MM.1S (cell line): ENCODE results near the gene PYGB.

Source experiments
- DNase-seq: peaks from one replicate; pipeline ENCODE4 v3.0.0-alpha.2; 2015
- H2AFZ ChIP-seq: fragments of 300-600 bp; sonication (generic); 2 replicates; pipeline ENCODE4 v1.6.0; 2016; ENCODE audit warnings: antibody characterized with exemption, low read length
- H3F3A ChIP-seq: fragments of 300-600 bp; sonication (generic); 2 replicates; pipeline ENCODE4 v1.6.1; 2016; ENCODE audit warnings: mild to moderate bottlenecking, antibody characterized with exemption, low read length, moderate library complexity, mixed read lengths; ENCODE audit not compliant: insufficient read depth
- H3K27ac ChIP-seq: fragments of 300-600 bp; sonication (generic); 2 replicates; pipeline ENCODE4 v1.5.1; 2016; ENCODE audit warnings: mild to moderate bottlenecking, low read length
- H3K27me3 ChIP-seq: fragments of 300-600 bp; sonication (generic); replicated peaks from 2 replicates; pipeline ENCODE4 v1.6.0; 2016; ENCODE audit warnings: low read length; ENCODE audit not compliant: insufficient read depth
- H3K36me3 ChIP-seq: fragments of 300-600 bp; sonication (generic); replicated peaks from 2 replicates; pipeline ENCODE4 v1.6.1; 2016; ENCODE audit warnings: mild to moderate bottlenecking, low read length, mixed read lengths; ENCODE audit not compliant: insufficient read depth
- H3K4me1 ChIP-seq: fragments of 300-600 bp; sonication (generic); 2 replicates; pipeline ENCODE4 v1.6.1; 2016; ENCODE audit warnings: low read length, mixed read lengths
- H3K4me2 ChIP-seq: fragments of 300-600 bp; sonication (generic); 2 replicates; pipeline ENCODE4 v1.6.0; 2016; ENCODE audit warnings: low read depth, low read length
- H3K4me3 ChIP-seq: fragments of 300-600 bp; sonication (generic); 2 replicates; pipeline ENCODE4 v1.5.1; 2016; ENCODE audit warnings: low read length, mixed read lengths
- H3K79me2 ChIP-seq: fragments of 300-600 bp; sonication (generic); 2 replicates; pipeline ENCODE4 v1.6.1; 2016; ENCODE audit warnings: mixed run types, low read length, mixed read lengths
- H3K9ac ChIP-seq: fragments of 300-600 bp; sonication (generic); 2 replicates; pipeline ENCODE4 v1.6.1; 2016; ENCODE audit warnings: low read length, mixed read lengths
- H3K9me2 ChIP-seq: fragments of 300-600 bp; sonication (generic); replicated peaks from 2 replicates; pipeline ENCODE4 v1.6.1; 2016; ENCODE audit warnings: mild to moderate bottlenecking, low read length, mixed read lengths; ENCODE audit not compliant: insufficient read depth
- H3K9me3 ChIP-seq: fragments of 300-600 bp; sonication (generic); replicated peaks from 2 replicates; pipeline ENCODE4 v1.6.1; 2016; ENCODE audit warnings: mild to moderate bottlenecking, low read length, mixed read lengths; ENCODE audit not compliant: insufficient read depth
- H4K20me1 ChIP-seq: fragments of 300-600 bp; sonication (generic); 2 replicates; pipeline ENCODE4 v1.6.1; 2016; ENCODE audit warnings: mild to moderate bottlenecking, low read length, moderate library complexity, mixed read lengths; ENCODE audit not compliant: insufficient read depth
- EZH2 ChIP-seq: fragments of 300-600 bp; sonication (generic); optimal IDR thresholded peaks from 2 replicates; pipeline ENCODE3; 2017; ENCODE audit warnings: low read depth, mild to moderate bottlenecking, antibody characterized with exemption, low read length, mixed read lengths
- EZH2phosphoT487 ChIP-seq: fragments of 300-600 bp; sonication (generic); IDR thresholded peaks from 2 replicates; pipeline ENCODE4 v1.6.1; 2018; ENCODE audit warnings: antibody characterized with exemption, low read length
- TF ChIP-seq, protein P1 (sequence below): fragments of 300-600 bp; sonication (generic); IDR thresholded peaks from 2 replicates; pipeline ENCODE4 v1.5.1; 2016; ENCODE audit warnings: antibody characterized with exemption, low read length, mixed read lengths

The PYGB gene

DNA sequence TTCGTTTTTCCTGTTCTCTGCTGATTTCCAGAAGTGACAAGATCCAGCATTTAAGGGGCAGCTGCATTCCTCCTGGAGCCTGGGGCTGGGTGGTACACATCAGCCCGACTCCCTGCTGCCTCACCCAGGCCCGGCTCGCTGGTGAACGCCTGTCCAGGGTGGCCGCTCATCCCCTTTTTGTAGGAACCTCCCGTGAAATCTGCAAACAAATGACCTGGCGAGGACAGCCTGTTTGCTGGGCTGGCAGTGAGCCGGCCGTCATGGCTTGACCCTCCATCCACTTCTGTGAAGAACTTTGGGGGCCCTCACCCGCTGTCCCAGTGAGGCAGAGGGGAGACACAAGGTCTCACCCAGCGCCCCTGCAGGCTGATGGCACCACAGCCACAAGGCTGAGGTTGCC lies 39.0 kb downstream of the PYGB start:
- Histone ChIP-seq H4K20me1 (no peaks in the 10 kb centered on the region), H3K79me2 (peaks cover 49% of the 10 kb centered on the region), H3K4me1 (peaks cover 34% of the 10 kb centered on the region), H3K27me3 (no peaks in the 10 kb centered on the region), H3K4me3 (no peak overlapping the region), H3F3A (peaks cover 15% of the 10 kb centered on the region), H3K9me2 (no peaks in the 10 kb centered on the region), H3K9ac (no peak overlapping the region), H3K36me3 (no peaks in the 10 kb centered on the region; the same call in 1 of the 2 replicates), H2AFZ (no peak overlapping the region), H3K27ac (no peak overlapping the region; the same call in 1 of the 2 replicates), H3K4me2 (no peak overlapping the region), H3K9me3 (no peaks in the 10 kb centered on the region)
- no peak for DNase-seq
- TF ChIP-seq EZH2phosphoT487 (no peak), EZH2 (no peak)
- TF ChIP-seq, protein P1, sequence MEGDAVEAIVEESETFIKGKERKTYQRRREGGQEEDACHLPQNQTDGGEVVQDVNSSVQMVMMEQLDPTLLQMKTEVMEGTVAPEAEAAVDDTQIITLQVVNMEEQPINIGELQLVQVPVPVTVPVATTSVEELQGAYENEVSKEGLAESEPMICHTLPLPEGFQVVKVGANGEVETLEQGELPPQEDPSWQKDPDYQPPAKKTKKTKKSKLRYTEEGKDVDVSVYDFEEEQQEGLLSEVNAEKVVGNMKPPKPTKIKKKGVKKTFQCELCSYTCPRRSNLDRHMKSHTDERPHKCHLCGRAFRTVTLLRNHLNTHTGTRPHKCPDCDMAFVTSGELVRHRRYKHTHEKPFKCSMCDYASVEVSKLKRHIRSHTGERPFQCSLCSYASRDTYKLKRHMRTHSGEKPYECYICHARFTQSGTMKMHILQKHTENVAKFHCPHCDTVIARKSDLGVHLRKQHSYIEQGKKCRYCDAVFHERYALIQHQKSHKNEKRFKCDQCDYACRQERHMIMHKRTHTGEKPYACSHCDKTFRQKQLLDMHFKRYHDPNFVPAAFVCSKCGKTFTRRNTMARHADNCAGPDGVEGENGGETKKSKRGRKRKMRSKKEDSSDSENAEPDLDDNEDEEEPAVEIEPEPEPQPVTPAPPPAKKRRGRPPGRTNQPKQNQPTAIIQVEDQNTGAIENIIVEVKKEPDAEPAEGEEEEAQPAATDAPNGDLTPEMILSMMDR: no peak

DNA sequence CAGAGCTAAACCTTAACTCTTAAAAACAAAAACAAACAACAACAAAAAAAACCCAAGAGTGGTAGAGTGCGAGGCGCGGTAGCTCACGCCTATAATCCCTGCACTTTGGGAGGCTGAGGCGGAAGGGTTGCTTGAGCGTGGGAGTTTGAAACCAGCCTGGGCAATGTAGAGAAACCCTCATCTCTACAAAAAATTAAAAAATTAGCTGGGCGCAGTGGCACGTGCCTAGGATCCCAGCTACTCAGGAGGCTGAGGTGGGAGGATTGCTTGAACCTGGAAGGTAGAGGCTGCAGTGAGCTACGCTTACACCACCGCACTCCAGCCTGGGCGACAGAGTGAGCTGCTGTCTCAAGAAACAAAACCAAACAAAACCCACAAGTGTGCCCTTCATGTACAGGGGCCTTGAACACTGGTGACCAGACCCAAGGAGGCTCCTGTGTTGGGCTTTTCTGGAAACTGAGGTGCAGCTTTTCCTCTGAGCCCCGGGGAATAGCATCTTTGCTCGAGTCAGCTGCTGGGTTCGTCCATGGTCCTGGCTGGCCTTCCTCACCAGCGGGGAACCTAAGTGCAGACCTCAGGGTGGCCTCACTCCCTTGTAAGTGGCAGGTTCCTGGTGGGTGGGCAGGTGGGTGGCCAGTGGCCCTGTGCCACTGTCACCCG lies 39.9 kb downstream of the PYGB start:
- Histone ChIP-seq H3K36me3 (no peaks in the 10 kb centered on the region; the same call in 1 of the 2 replicates), H3K4me1 (peaks cover 30% of the 10 kb centered on the region), H2AFZ (no peak overlapping the region), H3K9ac (peak overlapping the region; percentile 48; the same call in 1 of the 2 replicates), H3K4me3 (no peak overlapping the region), H3K4me2 (peak overlapping the region; percentile 49; the same call in 1 of the 2 replicates), H3K27ac (peak overlapping the region; percentile 88), H3K9me3 (no peaks in the 10 kb centered on the region), H3K79me2 (peaks cover 42% of the 10 kb centered on the region), H3F3A (peaks cover 7% of the 10 kb centered on the region; the same call in 1 of the 2 replicates), H3K9me2 (no peaks in the 10 kb centered on the region), H4K20me1 (no peaks in the 10 kb centered on the region), H3K27me3 (no peaks in the 10 kb centered on the region)
- TF ChIP-seq EZH2 (no peak), EZH2phosphoT487 (no peak)
- TF ChIP-seq, protein P1: no peak
- no peak for DNase-seq

DNA sequence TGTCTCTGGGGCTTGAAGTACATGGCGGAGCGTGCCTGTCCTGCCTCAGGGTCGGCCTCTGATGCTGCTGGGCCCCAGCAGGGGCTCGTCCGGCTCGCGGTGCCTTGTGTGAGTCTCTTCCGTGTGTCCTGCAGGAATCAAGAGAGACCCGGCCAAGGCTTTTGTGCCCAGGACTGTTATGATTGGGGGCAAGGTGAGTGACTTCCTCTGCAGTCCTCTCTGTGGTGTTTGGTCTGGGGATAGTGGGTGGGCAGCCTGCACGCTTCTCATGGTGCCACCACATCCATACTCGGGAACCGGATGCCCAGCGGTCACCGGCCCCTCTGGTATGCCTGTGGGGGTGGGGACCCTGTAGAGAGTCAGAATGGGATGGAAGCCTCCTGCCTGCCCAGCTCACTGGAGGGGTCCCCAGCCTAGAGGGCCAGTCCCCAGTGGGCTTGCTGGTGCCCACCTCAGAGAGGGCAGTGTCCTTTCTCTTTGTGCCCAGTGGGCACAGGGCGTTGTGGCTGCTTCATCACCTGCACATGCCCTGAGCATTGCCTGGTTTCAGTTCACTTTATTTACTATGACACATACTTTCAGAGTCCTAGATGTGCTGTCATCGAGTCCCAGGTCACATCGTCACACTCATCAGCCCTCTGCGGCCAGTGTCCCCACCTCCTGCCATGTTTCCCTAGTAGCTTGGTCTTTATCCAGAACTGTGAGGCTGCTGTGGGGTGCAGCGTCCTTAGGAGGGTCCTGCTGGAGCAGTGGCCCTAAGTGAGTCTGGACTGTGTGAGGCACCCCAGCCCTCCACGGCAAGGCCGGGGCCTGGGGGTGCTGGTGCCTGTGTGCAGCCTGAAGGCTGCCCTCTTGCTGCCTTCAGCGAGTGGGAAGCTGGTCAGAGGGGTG lies 40.7 kb downstream of the PYGB start:
- Histone ChIP-seq H3K36me3 (no peaks in the 10 kb centered on the region; the same call in 1 of the 2 replicates), H4K20me1 (no peaks in the 10 kb centered on the region), H3K4me1 (peaks cover 29% of the 10 kb centered on the region), H3K9me3 (no peaks in the 10 kb centered on the region), H3K27ac (peak overlapping the region; percentile 88), H3K4me2 (peak overlapping the region; percentile 49), H3F3A (peaks cover 10% of the 10 kb centered on the region), H3K4me3 (no peak overlapping the region), H3K27me3 (no peaks in the 10 kb centered on the region), H2AFZ (no peak overlapping the region), H3K9me2 (no peaks in the 10 kb centered on the region), H3K9ac (peak overlapping the region; percentile 50), H3K79me2 (peaks cover 34% of the 10 kb centered on the region)
- peak; percentile 62 for DNase-seq
- TF ChIP-seq, protein P1: no peak
- TF ChIP-seq EZH2 (no peak), EZH2phosphoT487 (no peak)
